Caco-2 (cell line): ENCODE results near the gene FGF3. TPM values are rescaled to one million over a fixed set of nuclear protein-coding genes. Genes with fewer than 3 reads are reported as not detected.

ENCODE experiments used
- BruUV-seq: library from RNA; stranded (reverse); fragments of 400-500 nt; replicated peaks from 2 replicates; lab custom pipeline; 2021; lab: Mats Ljungman, UMichigan
- CTCF ChIA-PET: fragments of 300-600 bp; sonication (Branson Sonifier 250); formaldehyde crosslinking; loops from one replicate; lab custom pipeline; 2022; ENCODE audit warnings: antibody characterized with exemption; lab: Charles Lee
- POLR2A ChIA-PET: fragments of 300-600 bp; sonication (Branson Sonifier 250); formaldehyde crosslinking; loops from one replicate; lab custom pipeline; 2022; ENCODE audit warnings: antibody characterized with exemption; lab: Charles Lee
- DNase-seq, 2 experiments: peaks; one replicate each; pipeline versions ENCODE4 v3.0.0 to v3.0.0-alpha.2; 2020 to 2022
- H3K27me3 ChIP-seq: replicated peaks from 2 replicates; pipeline ENCODE4 v1.6.0; 2011; ENCODE audit warnings: low read length; ENCODE audit not compliant: control insufficient read depth, insufficient read depth
- H3K36me3 ChIP-seq: 2 replicates; pipeline ENCODE4 v1.5.1; 2011; ENCODE audit warnings: low read length; ENCODE audit not compliant: control insufficient read depth, insufficient read depth
- H3K4me1 ChIP-seq: fragments of 250-450 bp; sonication (Bioruptor Pico); 2 replicates; pipeline ENCODE4 v1.5.1; 2020; ENCODE audit warnings: mild to moderate bottlenecking
- H3K4me3 ChIP-seq: 2 replicates; pipeline ENCODE4 v1.5.1; 2011; ENCODE audit warnings: low read depth, mild to moderate bottlenecking, control low read depth, low read length
- H3K9me3 ChIP-seq: fragments of 250-450 bp; sonication (Bioruptor Pico); 2 replicates; pipeline ENCODE4 v1.5.1; 2020; ENCODE audit warnings: mild to moderate bottlenecking, moderate library complexity
- H3K27ac Mint-ChIP-seq: one replicate; pipeline ENCODE4 v1.8.0; 2022; ENCODE audit warnings: mixed read lengths; ENCODE audit not compliant: unreplicated experiment
- H3K27me3 Mint-ChIP-seq: one replicate; pipeline ENCODE4 v1.8.0; 2022; ENCODE audit warnings: mixed read lengths; ENCODE audit not compliant: insufficient read depth, unreplicated experiment
- H3K36me3 Mint-ChIP-seq: one replicate; pipeline ENCODE4 v1.8.0; 2022; ENCODE audit warnings: mild to moderate bottlenecking, mixed read lengths; ENCODE audit not compliant: insufficient read depth, unreplicated experiment
- H3K4me1 Mint-ChIP-seq: one replicate; pipeline ENCODE4 v1.8.0; 2022; ENCODE audit warnings: low read depth, mixed read lengths; ENCODE audit not compliant: unreplicated experiment
- H3K4me3 Mint-ChIP-seq: one replicate; pipeline ENCODE4 v1.8.0; 2022; ENCODE audit warnings: mild to moderate bottlenecking, moderate library complexity, mixed read lengths; ENCODE audit not compliant: unreplicated experiment
- H3K9me3 Mint-ChIP-seq: one replicate; pipeline ENCODE4 v1.8.0; 2022; ENCODE audit warnings: mixed read lengths; ENCODE audit not compliant: unreplicated experiment
- CTCF ChIP-seq, 2 experiments: fragments of 200-600 bp in 1 of 2; IDR thresholded peaks; 1 replicate in 1 of 2; 2 replicates in 1 of 2; pipeline versions ENCODE4 v1.5.1 to v1.8.0; 2011 to 2022; ENCODE audit warnings: antibody characterized with exemption in 1 of 2, control low read depth in 1 of 2, inconsistent platforms in 1 of 2, low read depth in 1 of 2, low read length in 1 of 2, mild to moderate bottlenecking in 1 of 2, moderate library complexity in 1 of 2; ENCODE audit not compliant: insufficient read depth in 1 of 2, severe bottlenecking in 1 of 2, unreplicated experiment in 1 of 2
- intact Hi-C: fragments of 100-400 bp; cut with micrococcal nuclease; formaldehyde crosslinking; loops from one replicate; pipeline ENCODE4 v1.10.0; 2022; ENCODE audit not compliant: unreplicated experiment
- total RNA-seq: library from RNA; stranded (reverse); gene quantifications from 2 replicates; pipeline ENCODE4 v1.2.3, GENCODE V29; 2022

Gene FGF3
- total RNA-seq, 1 experiment from 2014 or later = not detected

- H3K4me3 ChIP-seq = no peak overlapping the region
- TF ChIP-seq CTCF (IDR thresholded peaks at IDR 0.05; ENCODE audit: insufficient read depth in 1 of 2, low read depth in 1 of 2, low read length in 1 of 2, severe bottlenecking in 1 of 2, unreplicated experiment in 1 of 2) = no peak
- ChIA-PET CTCF (no interaction called here), POLR2A (no interaction called here)
- Mint-ChIP-seq H3K9me3 (no peaks in the 10 kb centered on the region), H3K27me3 (peaks cover 2% of the 10 kb centered on the region), H3K36me3 (peaks cover 7% of the 10 kb centered on the region), H3K27ac (no peak overlapping the region), H3K4me3 (no peak overlapping the region), H3K4me1 (peaks cover 8% of the 10 kb centered on the region)
- peaks cover 21% of the 10 kb centered on the region for H3K4me1 ChIP-seq
- intact Hi-C loops = no loop called here
- no TSS peak for BruUV-seq
- no peaks in the 10 kb centered on the region for H3K9me3 ChIP-seq
- no peak for DNase-seq
- no peaks in the 10 kb centered on the region for H3K27me3 ChIP-seq
- no peaks in the 10 kb centered on the region for H3K36me3 ChIP-seq
Observed at GRCh38 chr11:69826773-69827172, 7.6 kb upstream of the FGF3 start.

GRCh38 chr11:69825941-69826340, 6.7 kb upstream of the FGF3 start:
- H3K36me3 ChIP-seq = no peaks in the 10 kb centered on the region
- Mint-ChIP-seq H3K4me3 (no peak overlapping the region), H3K9me3 (no peaks in the 10 kb centered on the region), H3K27me3 (peaks cover 3% of the 10 kb centered on the region), H3K27ac (no peak overlapping the region), H3K36me3 (peaks cover 7% of the 10 kb centered on the region), H3K4me1 (peaks cover 8% of the 10 kb centered on the region)
- no peak for TF ChIP-seq CTCF (IDR thresholded peaks at IDR 0.05; ENCODE audit: insufficient read depth in 1 of 2, low read depth in 1 of 2, low read length in 1 of 2, severe bottlenecking in 1 of 2, unreplicated experiment in 1 of 2)
- DNase-seq = no peak
- H3K9me3 ChIP-seq = no peaks in the 10 kb centered on the region
- POLR2A ChIA-PET = no interaction called here
- BruUV-seq = no TSS peak
- no peak overlapping the region for H3K4me3 ChIP-seq
- intact Hi-C loops = no loop called here
- no peaks in the 10 kb centered on the region for H3K27me3 ChIP-seq
- peaks cover 21% of the 10 kb centered on the region for H3K4me1 ChIP-seq
- CTCF ChIA-PET = no interaction called here

- Mint-ChIP-seq H3K36me3 (peaks cover 7% of the 10 kb centered on the region), H3K27ac (no peak overlapping the region), H3K4me1 (peaks cover 8% of the 10 kb centered on the region), H3K4me3 (no peak overlapping the region), H3K9me3 (no peaks in the 10 kb centered on the region), H3K27me3 (peaks cover 6% of the 10 kb centered on the region)
- ChIA-PET POLR2A (no interaction called here), CTCF (interaction anchor here (0.7 kb wide), 1 partner anchor 884 kb away, joined by 5 read pairs; no protein-coding TSS in a partner anchor)
- Histone ChIP-seq H3K4me1 (peaks cover 21% of the 10 kb centered on the region), H3K27me3 (0 out of 2 replicates have a peak, but pooled peaks cover 2% of the 10 kb centered on the region), H3K36me3 (no peaks in the 10 kb centered on the region), H3K4me3 (no peak overlapping the region), H3K9me3 (no peaks in the 10 kb centered on the region)
- DNase-seq = no peak
- intact Hi-C loops = no loop called here
- BruUV-seq = no TSS peak
- TF ChIP-seq CTCF (IDR thresholded peaks at IDR 0.05; ENCODE audit: insufficient read depth in 1 of 2, low read depth in 1 of 2, low read length in 1 of 2, severe bottlenecking in 1 of 2, unreplicated experiment in 1 of 2) = no peak
Observed at GRCh38 chr11:69825037-69825834, 6.0 kb upstream of the FGF3 start.
